GM12878 (cell line): ENCODE results near the gene CSAD. TPM values are rescaled to one million over a fixed set of nuclear protein-coding genes. Genes with fewer than 3 reads are reported as not detected.

ENCODE experiments used
- ATF2 ChIP-seq: IDR thresholded peaks from 2 replicates; pipeline ENCODE4 v1.6.1; 2012; ENCODE audit warnings: low read length, inconsistent platforms
- BHLHE40 ChIP-seq, 2 experiments: fragments of 450-650 bp in 1 of 2; IDR thresholded peaks; 2 replicates each; pipeline ENCODE4 v1.6.1; 2011 to 2017; ENCODE audit warnings: low read depth in 2 of 2, borderline replicate concordance in 1 of 2, improper control_type of control experiment in 1 of 2, low read length in 1 of 2, mild to moderate bottlenecking in 1 of 2
- BMI1 ChIP-seq: fragments of 450-650 bp; IDR thresholded peaks from 2 replicates; pipeline ENCODE4 v1.6.1; 2016; ENCODE audit warnings: mild to moderate bottlenecking, moderate library complexity, borderline replicate concordance
- CBX5 ChIP-seq: sonication (generic); IDR thresholded peaks from 2 replicates; pipeline ENCODE4 v1.6.1; 2016; ENCODE audit warnings: low read depth, moderate library complexity, mild to moderate bottlenecking, inconsistent platforms
- CHD4 ChIP-seq: fragments of 200-600 bp; sonication (generic); IDR thresholded peaks from 2 replicates; pipeline ENCODE4 v1.6.1; 2016; ENCODE audit warnings: mild to moderate bottlenecking
- EZH2 ChIP-seq: IDR thresholded peaks from 2 replicates; pipeline ENCODE4 v1.6.1; 2012; ENCODE audit warnings: low read depth, mild to moderate bottlenecking, control low read depth, inconsistent platforms, low read length, borderline replicate concordance; ENCODE audit not compliant: control insufficient read depth
- FOXK2 ChIP-seq: fragments of 450-650 bp; IDR thresholded peaks from 2 replicates; pipeline ENCODE4 v1.6.1; 2017; ENCODE audit warnings: mild to moderate bottlenecking, moderate library complexity
- GABPA ChIP-seq: IDR thresholded peaks from 2 replicates; pipeline ENCODE4 v1.6.1; 2014; ENCODE audit warnings: antibody characterized with exemption, low read depth, mild to moderate bottlenecking, inconsistent platforms
- GATAD2B ChIP-seq: fragments of 450-650 bp; conservative IDR thresholded peaks from 2 replicates; pipeline ENCODE4 v1.6.1; 2017; ENCODE audit warnings: low read depth, mild to moderate bottlenecking, moderate library complexity
- IRF4 ChIP-seq: IDR thresholded peaks from 2 replicates; pipeline ENCODE4 v1.6.1; 2011; ENCODE audit warnings: low read depth, low read length
- MEF2B ChIP-seq: fragments of 450-650 bp; IDR thresholded peaks from 2 replicates; pipeline ENCODE4 v1.6.1; 2018; ENCODE audit warnings: mild to moderate bottlenecking, moderate library complexity; ENCODE audit not compliant: partially characterized antibody, poor library complexity, severe bottlenecking
- MTA2 ChIP-seq: fragments of 450-650 bp; IDR thresholded peaks from 2 replicates; pipeline ENCODE4 v1.6.1; 2016; ENCODE audit warnings: low read depth, mild to moderate bottlenecking, moderate library complexity
- MTA3 ChIP-seq: IDR thresholded peaks from 2 replicates; pipeline ENCODE4 v1.6.1; 2012; ENCODE audit warnings: low read length, inconsistent platforms, borderline replicate concordance
- MXI1 ChIP-seq: fragments of 150-350 bp; IDR thresholded peaks from 2 replicates; pipeline ENCODE4 v1.6.1; 2011; ENCODE audit warnings: low read depth, mild to moderate bottlenecking, inconsistent platforms, low read length, improper control_type of control experiment
- MYC ChIP-seq: IDR thresholded peaks from 2 replicates; pipeline ENCODE4 v1.6.1; 2011; ENCODE audit warnings: mild to moderate bottlenecking, low read length, moderate library complexity, inconsistent platforms; ENCODE audit not compliant: insufficient read depth, insufficient replicate concordance, insufficient read length, severe bottlenecking
- PAX5 ChIP-seq: IDR thresholded peaks from 2 replicates; pipeline ENCODE4 v1.6.1; 2011; ENCODE audit warnings: low read depth, low read length, borderline replicate concordance
- PRDM15 ChIP-seq: fragments of 450-650 bp; formaldehyde crosslinking; IDR thresholded peaks from 2 replicates; pipeline ENCODE4 v1.4.0; 2020; ENCODE audit warnings: mild to moderate bottlenecking, moderate library complexity
- RAD51 ChIP-seq: fragments of 450-650 bp; IDR thresholded peaks from 2 replicates; pipeline ENCODE4 v1.6.1; 2016; ENCODE audit warnings: moderate library complexity, mild to moderate bottlenecking, inconsistent platforms
- SMARCA5 ChIP-seq: fragments of 450-650 bp; IDR thresholded peaks from 2 replicates; pipeline ENCODE4 v1.6.1; 2017; ENCODE audit warnings: mild to moderate bottlenecking
- SREBF2 ChIP-seq: IDR thresholded peaks from 2 replicates; pipeline ENCODE4 v1.6.1; 2012; ENCODE audit warnings: mild to moderate bottlenecking, low read length
- SUZ12 ChIP-seq: fragments of 200-600 bp; sonication (generic); IDR thresholded peaks from one replicate; pipeline ENCODE4 v1.6.1; 2018; ENCODE audit warnings: antibody characterized with exemption, mild to moderate bottlenecking; ENCODE audit not compliant: unreplicated experiment
- TCF7 ChIP-seq: IDR thresholded peaks from 2 replicates; pipeline ENCODE4 v1.6.1; 2014; ENCODE audit warnings: antibody characterized with exemption, borderline replicate concordance
- ZNF207 ChIP-seq: fragments of 450-650 bp; IDR thresholded peaks from 2 replicates; pipeline ENCODE4 v1.6.1; 2014; ENCODE audit warnings: antibody characterized with exemption, mild to moderate bottlenecking, borderline replicate concordance
- ZNF24 ChIP-seq: fragments of 450-650 bp; IDR thresholded peaks from 2 replicates; pipeline ENCODE4 v1.6.1; 2017; ENCODE audit warnings: antibody characterized with exemption, mild to moderate bottlenecking
- ZSCAN29 ChIP-seq: fragments of 450-650 bp; IDR thresholded peaks from 2 replicates; pipeline ENCODE4 v1.6.1; 2017; ENCODE audit warnings: mild to moderate bottlenecking, moderate library complexity
- polyA plus RNA-seq, 11 experiments: library from polyadenylated mRNA; depleted of rRNA in 4 of 11; unstranded in 6 of 11; stranded (reverse) in 5 of 11; fragments of >200 nt; fragmentation: Nextera tagmentation in 4 of 11; fragmentation: Illumina TruSeq in 1 of 11; extraction: Ambion mirVana in 4 of 11; extraction: Trizol in 1 of 11; gene quantifications; 1 replicate in 1 of 11; 2 replicates in 10 of 11; pipeline versions ENCODE4 v1.2.1 to v1.2.3, GENCODE V29; 2011 to 2016; ENCODE audit warnings: inconsistent platforms in 2 of 11, missing spikeins in 2 of 11, low read depth in 1 of 11
- total RNA-seq, 4 experiments: library from RNA; depleted of rRNA in 3 of 4; stranded (reverse); fragments of >200 nt in 3 of 4; fragmentation: Illumina TruSeq in 1 of 4; extraction: Trizol in 1 of 4; gene quantifications; 2 replicates each; pipeline versions ENCODE4 v1.2.1 to v1.2.3, GENCODE V29; 2013 to 2021
- TF ChIP-seq, protein P1 (sequence below): IDR thresholded peaks from 2 replicates; pipeline ENCODE4 v1.6.1; 2011; ENCODE audit warnings: low read depth, mild to moderate bottlenecking, low read length, moderate library complexity, borderline replicate concordance; ENCODE audit errors: extremely low read depth

CSAD gene
- total and polyA plus RNA-seq, 10 of the 15 experiments (the other 5 are each of a cell fraction or from before 2014, with no cell fraction given): 1.1 to 20.4 (median 6.2) TPM

- no peak for TF ChIP-seq CBX5
- TF ChIP-seq IRF4: no peak
- TF ChIP-seq CHD4: no peak
- TF ChIP-seq PRDM15 (CRISPR knock-in tag): no peak
- TF ChIP-seq MTA2: no peak
- TF ChIP-seq FOXK2: peak; percentile 35; the same call in 1 of the 2 replicates
- no peak for TF ChIP-seq ZSCAN29
- TF ChIP-seq RAD51: no peak
- TF ChIP-seq SMARCA5: 0 out of 2 replicates have a peak, but pooled peaks have one; percentile 44
- no peak for TF ChIP-seq GABPA
- no peak for TF ChIP-seq MTA3
- TF ChIP-seq MEF2B: no peak
- peak; percentile 22 for TF ChIP-seq GATAD2B
- TF ChIP-seq BMI1: no peak
- no peak for TF ChIP-seq SREBF2
- TF ChIP-seq PAX5: no peak
- TF ChIP-seq, protein P1, sequence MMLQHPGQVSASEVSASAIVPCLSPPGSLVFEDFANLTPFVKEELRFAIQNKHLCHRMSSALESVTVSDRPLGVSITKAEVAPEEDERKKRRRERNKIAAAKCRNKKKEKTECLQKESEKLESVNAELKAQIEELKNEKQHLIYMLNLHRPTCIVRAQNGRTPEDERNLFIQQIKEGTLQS: no peak
- peak in 1 of 2 experiments; percentile 50; a peak in 2 of 4 replicates for TF ChIP-seq BHLHE40 (IDR thresholded peaks at IDR 0.05; ENCODE audit: borderline replicate concordance in 1 of 2, low read depth in 2 of 2, low read length in 1 of 2)
- TF ChIP-seq ZNF24: no peak
- TF ChIP-seq SUZ12: no peak
- TF ChIP-seq ATF2: no peak
- TF ChIP-seq MYC: no peak
- no peak for TF ChIP-seq MXI1
- TF ChIP-seq ZNF207: 0 out of 2 replicates have a peak, but pooled peaks have one; percentile 29
- no peak for TF ChIP-seq TCF7
- TF ChIP-seq EZH2: no peak
These were observed 40.0 kb upstream of the CSAD start (continued) for GRCh38 chr12:53220694-53221202.
